Endothelial cell (in vitro differentiated cells): Measurements from ENCODE around the gene CEP70. TPM values are rescaled to one million over a fixed set of nuclear protein-coding genes. Genes with fewer than 3 reads are reported as not detected.

Experiments used
- DNase-seq: peaks from one replicate; pipeline ENCODE4 v3.0.0; 2021; ENCODE audit warnings: low spot score
- H3K27ac Mint-ChIP-seq: one replicate; pipeline ENCODE4 v1.8.0; 2021; ENCODE audit warnings: mixed read lengths, inconsistent platforms; ENCODE audit not compliant: unreplicated experiment
- H3K27me3 Mint-ChIP-seq: one replicate; pipeline ENCODE4 v1.8.0; 2021; ENCODE audit warnings: mild to moderate bottlenecking, moderate library complexity, mixed read lengths, inconsistent platforms; ENCODE audit not compliant: unreplicated experiment
- H3K36me3 Mint-ChIP-seq: one replicate; pipeline ENCODE4 v1.8.0; 2021; ENCODE audit warnings: mild to moderate bottlenecking, low read depth, mixed read lengths, inconsistent platforms; ENCODE audit not compliant: unreplicated experiment
- H3K4me1 Mint-ChIP-seq: one replicate; pipeline ENCODE4 v1.8.0; 2021; ENCODE audit warnings: mild to moderate bottlenecking, mixed read lengths, inconsistent platforms; ENCODE audit not compliant: unreplicated experiment
- H3K4me3 Mint-ChIP-seq: one replicate; pipeline ENCODE4 v1.8.0; 2021; ENCODE audit warnings: mild to moderate bottlenecking, mixed read lengths, inconsistent platforms; ENCODE audit not compliant: unreplicated experiment
- H3K9me3 Mint-ChIP-seq: one replicate; pipeline ENCODE4 v1.8.0; 2021; ENCODE audit warnings: mixed read lengths, inconsistent platforms; ENCODE audit not compliant: unreplicated experiment
- CTCF ChIP-seq: fragments of 200-600 bp; sonication (generic); IDR thresholded peaks from one replicate; pipeline ENCODE4 v1.5.0; 2021; ENCODE audit warnings: antibody characterized with exemption; ENCODE audit not compliant: unreplicated experiment
- total RNA-seq: library from RNA; stranded (reverse); fragmentation: NEBNext Ultra II Directional; extraction: Animal tissue kit (Norgen Biotek cat#: 25700); gene quantifications from one replicate; pipeline ENCODE4 v1.2.1, GENCODE V29; 2021; ENCODE audit not compliant: unreplicated experiment

CEP70 gene
- total RNA-seq, 1 donor from 2014 or later, result 12.3 TPM

GRCh38 chr3:138477801-138478200 is 116.3 kb downstream of the CEP70 start:
- Mint-ChIP-seq H3K9me3 (no peaks in the 10 kb centered on the region), H3K36me3 (no peaks in the 10 kb centered on the region), H3K27ac (no peak overlapping the region), H3K4me3 (no peak overlapping the region), H3K27me3 (no peaks in the 10 kb centered on the region), H3K4me1 (peaks cover 2% of the 10 kb centered on the region)
- DNase-seq, result no peak
- no peak for TF ChIP-seq CTCF

GRCh38 chr3:138477120-138477519 is 116.9 kb downstream of the CEP70 start:
- Mint-ChIP-seq H3K27me3 (no peaks in the 10 kb centered on the region), H3K27ac (no peak overlapping the region), H3K4me1 (peaks cover 5% of the 10 kb centered on the region), H3K4me3 (no peak overlapping the region), H3K36me3 (no peaks in the 10 kb centered on the region), H3K9me3 (no peaks in the 10 kb centered on the region)
- no peak for DNase-seq
- no peak for TF ChIP-seq CTCF

DNA sequence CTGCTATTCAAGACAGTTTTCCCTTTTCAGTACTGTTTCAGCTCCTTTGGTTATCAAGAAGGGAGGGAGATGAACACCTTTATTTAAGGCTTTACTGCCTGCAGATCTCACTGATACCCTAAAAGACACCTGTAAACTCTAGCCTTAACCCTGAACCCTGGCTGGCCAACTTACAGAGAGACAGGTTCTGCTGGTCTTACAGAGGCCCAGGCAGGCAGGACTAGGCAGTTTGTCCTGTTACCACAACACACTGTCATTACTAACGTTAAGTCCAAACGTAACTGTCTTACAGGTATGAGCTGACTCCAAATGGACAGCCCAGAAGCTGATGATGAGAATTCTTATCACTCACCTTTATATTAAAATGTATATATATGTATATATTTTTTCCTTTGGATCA is 117.5 kb downstream of the CEP70 start:
- no peak overlapping the region for H3K27ac Mint-ChIP-seq
- TF ChIP-seq CTCF, result no peak
- no peaks in the 10 kb centered on the region for H3K27me3 Mint-ChIP-seq
- peaks cover 7% of the 10 kb centered on the region for H3K4me1 Mint-ChIP-seq
- no peak overlapping the region for H3K4me3 Mint-ChIP-seq
- DNase-seq, result no peak
- no peaks in the 10 kb centered on the region for H3K36me3 Mint-ChIP-seq
- H3K9me3 Mint-ChIP-seq, result no peaks in the 10 kb centered on the region

GRCh38 chr3:138474163-138474562 is 119.9 kb downstream of the CEP70 start:
- H3K9me3 Mint-ChIP-seq, result no peaks in the 10 kb centered on the region
- no peak for TF ChIP-seq CTCF

DNA sequence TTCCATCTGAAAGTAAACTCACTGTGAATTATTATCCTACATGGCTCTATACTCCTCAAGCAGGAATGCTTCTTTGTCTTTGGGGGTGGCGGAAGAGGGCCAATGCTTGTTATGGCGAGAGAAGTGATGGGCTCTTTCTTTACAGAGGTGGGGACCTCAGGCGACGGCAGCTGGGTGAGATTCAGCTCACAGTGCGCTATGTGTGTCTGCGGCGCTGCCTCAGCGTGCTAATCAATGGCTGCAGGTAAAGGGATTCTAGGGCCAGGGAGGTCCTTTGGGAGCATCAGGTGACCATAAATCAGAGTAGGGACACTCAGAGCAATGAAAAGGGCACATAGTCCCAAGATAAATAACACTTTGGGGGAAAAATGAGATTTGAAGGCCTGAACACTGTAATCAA is 120.7 kb downstream of the CEP70 start:
- peaks cover 7% of the 10 kb centered on the region for H3K4me1 Mint-ChIP-seq
- H3K27me3 Mint-ChIP-seq, result no peaks in the 10 kb centered on the region
- H3K27ac Mint-ChIP-seq, result no peak overlapping the region
- TF ChIP-seq CTCF, result no peak
- DNase-seq, result no peak
- H3K4me3 Mint-ChIP-seq, result no peak overlapping the region
- no peaks in the 10 kb centered on the region for H3K36me3 Mint-ChIP-seq
- no peaks in the 10 kb centered on the region for H3K9me3 Mint-ChIP-seq

More at GRCh38 chr3:138474163-138474562, 119.9 kb downstream of the CEP70 start:
- DNase-seq, result no peak
- H3K27me3 Mint-ChIP-seq, result no peaks in the 10 kb centered on the region
- H3K4me1 Mint-ChIP-seq, result peaks cover 7% of the 10 kb centered on the region
- no peak overlapping the region for H3K4me3 Mint-ChIP-seq
- H3K27ac Mint-ChIP-seq, result no peak overlapping the region
- H3K36me3 Mint-ChIP-seq, result no peaks in the 10 kb centered on the region
